OCI-LY3 (cell line): ENCODE data around the gene RPA1.

Source experiments
- H2AFZ ChIP-seq: fragments of 200-600, 300-600 bp; shearing (Covaris generic); 2 replicates; pipeline ENCODE4 v1.6.0; 2014; ENCODE audit warnings: antibody characterized with exemption, low read depth, low read length
- H3K27ac ChIP-seq: fragments of 200-600, 300-600 bp; sonication (generic); 2 replicates; pipeline ENCODE4 v1.5.1; 2014; ENCODE audit warnings: mild to moderate bottlenecking, low read length, moderate library complexity, mixed read lengths
- H3K27me3 ChIP-seq: fragments of 200-600, 300-600 bp; sonication (generic); 2 replicates; pipeline ENCODE4 v1.6.1; 2014; ENCODE audit warnings: low read depth, low read length, mixed read lengths
- H3K36me3 ChIP-seq: fragments of 200-600, 300-600 bp; sonication (generic); replicated peaks from 2 replicates; pipeline ENCODE3; 2014; ENCODE audit warnings: low read depth, low read length, mixed read lengths
- H3K4me1 ChIP-seq: fragments of 300-600, 200-600 bp; sonication (generic); 2 replicates; pipeline ENCODE4 v1.6.1; 2014; ENCODE audit warnings: low read length, mixed read lengths
- H3K4me2 ChIP-seq: fragments of 200-600, 300-600 bp; sonication (generic); 2 replicates; pipeline ENCODE4 v1.6.1; 2014; ENCODE audit warnings: low read length, mixed read lengths
- H3K4me3 ChIP-seq: fragments of 300-600, 200-600 bp; sonication (generic); 2 replicates; pipeline ENCODE4 v1.5.1; 2014; ENCODE audit warnings: antibody characterized with exemption, mild to moderate bottlenecking, low read length, moderate library complexity
- H3K79me2 ChIP-seq: fragments of 300-600, 200-600 bp; shearing (Covaris generic); 2 replicates; pipeline ENCODE4 v1.6.1; 2014; ENCODE audit warnings: mild to moderate bottlenecking, low read length, mixed read lengths
- H3K9ac ChIP-seq: fragments of 300-600, 200-600 bp; shearing (Covaris generic); 2 replicates; pipeline ENCODE4 v1.6.0; 2014; ENCODE audit warnings: mild to moderate bottlenecking, low read length, moderate library complexity
- H3K9me3 ChIP-seq: fragments of 200-600, 300-600 bp; shearing (Covaris generic); 2 replicates; pipeline ENCODE4 v1.6.1; 2014; ENCODE audit warnings: low read length, mixed read lengths; ENCODE audit not compliant: insufficient read depth
- H4K20me1 ChIP-seq: fragments of 200-600, 300-600 bp; sonication (generic); 2 replicates; pipeline ENCODE4 v1.6.1; 2016; ENCODE audit warnings: low read length, mixed read lengths; ENCODE audit not compliant: insufficient read depth
- EZH2phosphoT487 ChIP-seq: fragments of 200-600 bp; shearing (Covaris generic); IDR thresholded peaks from 2 replicates; pipeline ENCODE4 v1.6.1; 2018; ENCODE audit warnings: antibody characterized with exemption, mixed run types, low read depth
- TF ChIP-seq, protein P1 (sequence below): fragments of 200-600, 300-600 bp; sonication (generic); IDR thresholded peaks from 2 replicates; pipeline ENCODE4 v1.5.1; 2014; ENCODE audit warnings: antibody characterized with exemption, low read length, low read depth

The RPA1 gene

DNA sequence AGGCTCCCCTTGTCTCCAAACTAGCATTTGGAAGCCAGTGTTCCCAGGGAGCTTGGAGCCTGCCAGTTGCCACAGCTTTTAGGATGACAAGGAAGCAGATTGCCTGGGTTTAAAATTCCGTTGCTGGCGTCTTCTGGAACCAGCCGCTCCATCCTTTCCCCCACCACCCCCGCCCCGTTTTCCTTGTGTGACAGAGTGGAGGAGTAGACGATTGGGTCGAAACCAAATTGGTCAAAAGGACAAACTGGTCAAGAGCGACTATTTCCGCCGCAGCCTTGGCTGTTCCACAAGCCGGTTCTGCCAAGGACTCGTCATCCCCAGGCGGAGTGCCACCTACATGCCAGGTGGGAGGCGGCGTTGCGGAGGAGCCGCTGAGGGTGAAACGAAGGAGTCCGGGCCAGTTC is 91.1 kb downstream of the RPA1 start:
- Histone ChIP-seq H3K4me1 (peaks cover 2% of the 10 kb centered on the region), H3K27me3 (no peaks in the 10 kb centered on the region), H3K27ac (no peak overlapping the region), H3K79me2 (no peaks in the 10 kb centered on the region), H3K36me3 (no peaks in the 10 kb centered on the region), H3K9ac (no peak overlapping the region), H2AFZ (no peak overlapping the region), H3K9me3 (no peaks in the 10 kb centered on the region), H3K4me3 (no peak overlapping the region), H3K4me2 (no peak overlapping the region), H4K20me1 (no peaks in the 10 kb centered on the region)
- TF ChIP-seq, protein P1, sequence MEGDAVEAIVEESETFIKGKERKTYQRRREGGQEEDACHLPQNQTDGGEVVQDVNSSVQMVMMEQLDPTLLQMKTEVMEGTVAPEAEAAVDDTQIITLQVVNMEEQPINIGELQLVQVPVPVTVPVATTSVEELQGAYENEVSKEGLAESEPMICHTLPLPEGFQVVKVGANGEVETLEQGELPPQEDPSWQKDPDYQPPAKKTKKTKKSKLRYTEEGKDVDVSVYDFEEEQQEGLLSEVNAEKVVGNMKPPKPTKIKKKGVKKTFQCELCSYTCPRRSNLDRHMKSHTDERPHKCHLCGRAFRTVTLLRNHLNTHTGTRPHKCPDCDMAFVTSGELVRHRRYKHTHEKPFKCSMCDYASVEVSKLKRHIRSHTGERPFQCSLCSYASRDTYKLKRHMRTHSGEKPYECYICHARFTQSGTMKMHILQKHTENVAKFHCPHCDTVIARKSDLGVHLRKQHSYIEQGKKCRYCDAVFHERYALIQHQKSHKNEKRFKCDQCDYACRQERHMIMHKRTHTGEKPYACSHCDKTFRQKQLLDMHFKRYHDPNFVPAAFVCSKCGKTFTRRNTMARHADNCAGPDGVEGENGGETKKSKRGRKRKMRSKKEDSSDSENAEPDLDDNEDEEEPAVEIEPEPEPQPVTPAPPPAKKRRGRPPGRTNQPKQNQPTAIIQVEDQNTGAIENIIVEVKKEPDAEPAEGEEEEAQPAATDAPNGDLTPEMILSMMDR = no peak
- no peak for TF ChIP-seq EZH2phosphoT487

DNA sequence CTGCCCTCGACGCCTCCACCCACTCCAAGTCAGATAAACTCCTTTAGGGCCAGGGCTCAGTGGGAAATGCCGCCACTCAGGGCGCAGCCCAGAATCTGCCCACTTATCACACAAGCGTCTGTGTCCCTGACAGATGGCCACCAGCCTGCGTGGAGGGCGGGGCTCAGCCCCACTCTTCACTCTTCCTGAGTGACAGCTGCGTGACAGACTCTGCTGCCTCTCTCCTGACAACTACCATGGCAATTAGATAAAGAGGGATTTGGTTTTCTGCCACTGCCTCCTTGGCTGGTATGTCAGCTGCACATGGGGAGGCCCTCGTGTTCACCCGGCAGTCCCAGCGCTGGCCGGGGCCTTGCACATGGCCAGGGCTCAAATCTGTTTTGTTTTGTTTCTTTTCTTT is 99.2 kb downstream of the RPA1 start:
- no peak overlapping the region for H3K9ac ChIP-seq
- H3K4me1 ChIP-seq = 0 out of 2 replicates have a peak, but pooled peaks cover 3% of the 10 kb centered on the region
- H4K20me1 ChIP-seq = no peaks in the 10 kb centered on the region
- H3K9me3 ChIP-seq = no peaks in the 10 kb centered on the region
- H3K4me3 ChIP-seq = no peak overlapping the region
- TF ChIP-seq, protein P1 = no peak
- TF ChIP-seq EZH2phosphoT487 = no peak
- no peak overlapping the region for H3K27ac ChIP-seq
- no peaks in the 10 kb centered on the region for H3K27me3 ChIP-seq
- no peaks in the 10 kb centered on the region for H3K36me3 ChIP-seq
- no peaks in the 10 kb centered on the region for H3K79me2 ChIP-seq
- no peak overlapping the region for H3K4me2 ChIP-seq
- no peak overlapping the region for H2AFZ ChIP-seq

DNA sequence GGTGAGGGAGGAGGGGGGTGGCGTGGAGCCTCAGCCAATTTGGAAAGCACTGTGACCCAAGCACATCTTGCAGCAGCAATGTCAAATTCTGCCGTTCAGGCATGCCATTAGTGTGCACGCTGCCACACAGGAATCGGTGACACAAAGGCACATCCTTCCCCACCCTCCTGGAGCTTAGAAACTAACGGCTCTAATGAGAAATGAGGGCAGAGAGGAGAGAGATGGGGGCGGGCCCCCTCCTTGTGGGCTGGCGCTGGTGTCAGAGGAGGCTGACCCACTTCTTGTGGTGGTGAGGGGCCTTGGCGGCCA is 100.5 kb downstream of the RPA1 start:
- Histone ChIP-seq H3K9ac (no peak overlapping the region), H4K20me1 (no peaks in the 10 kb centered on the region), H3K4me1 (0 out of 2 replicates have a peak, but pooled peaks cover 3% of the 10 kb centered on the region), H3K27ac (no peak overlapping the region), H3K9me3 (no peaks in the 10 kb centered on the region), H3K4me2 (no peak overlapping the region), H3K36me3 (no peaks in the 10 kb centered on the region), H2AFZ (no peak overlapping the region), H3K79me2 (no peaks in the 10 kb centered on the region), H3K27me3 (no peaks in the 10 kb centered on the region), H3K4me3 (no peak overlapping the region)
- TF ChIP-seq, protein P1 = no peak
- TF ChIP-seq EZH2phosphoT487 = no peak

DNA sequence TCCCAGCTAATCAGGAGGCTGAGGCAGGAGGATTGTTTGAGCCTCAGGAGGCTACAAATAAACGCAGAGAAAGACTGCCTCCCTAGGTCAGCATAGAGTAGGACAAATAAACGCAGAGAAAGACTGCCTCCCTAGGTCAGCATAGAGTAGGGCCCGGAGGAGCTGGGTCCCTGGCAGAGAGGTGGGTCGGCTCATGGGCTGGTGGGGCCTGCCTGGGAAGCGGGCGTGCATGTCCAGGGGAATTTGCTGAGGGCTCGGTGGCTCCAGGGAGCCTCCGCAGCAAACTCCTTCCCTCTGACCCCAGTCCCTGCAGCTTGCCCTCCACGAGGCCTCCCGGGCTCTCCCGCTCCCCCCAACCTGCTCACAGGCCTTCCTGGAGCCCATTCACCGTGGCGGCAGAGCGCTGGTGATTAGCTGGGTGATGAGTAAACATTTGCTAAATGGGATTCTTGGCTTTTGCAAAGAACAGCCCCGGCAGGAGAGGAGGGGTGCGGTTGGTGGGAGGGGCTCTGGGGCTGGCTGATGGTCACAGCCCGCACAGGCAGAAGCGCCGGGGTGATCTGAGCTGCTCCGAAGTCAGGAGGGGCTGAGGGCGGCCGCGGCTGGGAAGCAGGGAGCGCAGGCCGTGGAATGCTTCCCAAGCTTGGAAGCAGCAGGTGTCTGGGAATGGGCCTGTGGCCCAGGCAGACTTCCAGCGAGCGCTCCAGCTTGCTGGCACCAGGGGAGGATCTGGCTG is 102.2 kb downstream of the RPA1 start:
- H3K36me3 ChIP-seq = no peaks in the 10 kb centered on the region
- TF ChIP-seq EZH2phosphoT487 = no peak
- TF ChIP-seq, protein P1 = no peak
- no peaks in the 10 kb centered on the region for H4K20me1 ChIP-seq
- H3K4me2 ChIP-seq = no peak overlapping the region
- no peaks in the 10 kb centered on the region for H3K9me3 ChIP-seq
- no peak overlapping the region for H3K9ac ChIP-seq
- no peak overlapping the region for H2AFZ ChIP-seq
- H3K27me3 ChIP-seq = no peaks in the 10 kb centered on the region
- 0 out of 2 replicates have a peak, but pooled peaks cover 3% of the 10 kb centered on the region for H3K4me1 ChIP-seq
- no peak overlapping the region for H3K4me3 ChIP-seq
- no peak overlapping the region for H3K27ac ChIP-seq
- no peaks in the 10 kb centered on the region for H3K79me2 ChIP-seq
